ENCODE data around the gene DNAJC28. TPM values are rescaled to one million over a fixed set of nuclear protein-coding genes. Genes with fewer than 3 reads are reported as not detected.

DNAJC28 gene
- total RNA-seq, 1 donor from 2014 or later = 1.2 TPM

Other genes with a start within 250 kb of the DNAJC28 start
- gene IL10RB, start 225.3 kb downstream of the DNAJC28 start, total RNA-seq = 32.9 TPM
- 48.7 TPM for gene IFNAR1, start 166.7 kb downstream of the DNAJC28 start, total RNA-seq
- gene IFNGR2, start 88.3 kb downstream of the DNAJC28 start, total RNA-seq = 59.0 TPM
- gene TMEM50B, start 11.7 kb downstream of the DNAJC28 start, total RNA-seq = 84.5 TPM
- gene GART, start 50.4 kb upstream of the DNAJC28 start, total RNA-seq = 103 TPM
- gene SON, start 51.3 kb upstream of the DNAJC28 start, total RNA-seq = 390 TPM
- 6.5 TPM for gene DONSON, start 97.0 kb upstream of the DNAJC28 start, total RNA-seq
- gene CRYZL1, start 150.0 kb upstream of the DNAJC28 start, total RNA-seq = 54.0 TPM
- 52.5 TPM for gene ITSN1, start 150.8 kb upstream of the DNAJC28 start, total RNA-seq